ENCODE data around the gene MCM10. TPM values are rescaled to one million over a fixed set of nuclear protein-coding genes. Genes with fewer than 3 reads are reported as not detected.
A peak's percentile ranks its signal among the peaks of the same experiment; 100 is the strongest.

MCM10 gene
- total RNA-seq, 1 experiment from 2014 or later = 14.3 TPM

GRCh38 chr10:13158401-13158800, 3.0 kb upstream of the MCM10 start:
- TF ChIP-seq CTCF (conservative IDR thresholded peaks at IDR 0.05; ENCODE audit: low read depth, low read length) (no peak), EZH2phosphoT487 (IDR thresholded peaks at IDR 0.05; ENCODE audit: borderline replicate concordance, low read length) (no peak), EZH2 (IDR thresholded peaks at IDR 0.05; ENCODE audit: low read length, unreplicated experiment) (no peak)
- no peaks in the 10 kb centered on the region for H4K20me1 ChIP-seq (ENCODE audit: low read length)
- no peak overlapping the region for H3K9ac ChIP-seq (ENCODE audit: low read length)
- ChIA-PET POLR2A (ENCODE audit: unreplicated experiment) (no interaction called here), CTCF (no interaction called here)
- no TSS peak for BruUV-seq (replicated peaks)
- H3F3A ChIP-seq (ENCODE audit: low read length, unreplicated experiment) = no peaks in the 10 kb centered on the region
- intact Hi-C loops (cut with micrococcal nuclease) = no loop called here
- ATAC-seq = no peak
- peaks cover 18% of the 10 kb centered on the region for H3K79me2 ChIP-seq (ENCODE audit: low read length)
- H3K4me3 ChIP-seq (ENCODE audit: low read length) = no peak overlapping the region
- no peaks in the 10 kb centered on the region for H3K4me1 ChIP-seq (ENCODE audit: insufficient read depth, low read length)
- H2AFZ ChIP-seq (ENCODE audit: low read length) = no peak overlapping the region
- H3K27ac ChIP-seq (ENCODE audit: low read length) = no peak overlapping the region
- no peaks in the 10 kb centered on the region for H3K36me3 ChIP-seq (ENCODE audit: low read depth, low read length)
- H3K9me2 ChIP-seq (replicated peaks; ENCODE audit: low read length) = no peaks in the 10 kb centered on the region
- no peaks in the 10 kb centered on the region for H3K9me3 ChIP-seq (ENCODE audit: low read length)
- no peak for DNase-seq
- H3K27me3 ChIP-seq (ENCODE audit: low read length) = no peaks in the 10 kb centered on the region
- H3K4me2 ChIP-seq (ENCODE audit: low read length) = no peak overlapping the region

GRCh38 chr10:13161857-13162271, 506 bp downstream of the MCM10 start:
- peak; percentile 1 for DNase-seq
- CTCF ChIA-PET = interaction anchor here (0.6 kb wide), 3 partner anchors 10 to 529 kb away, joined by 3 read pairs; no protein-coding TSS in a partner anchor
- H3K36me3 ChIP-seq (ENCODE audit: low read depth, low read length) = no peaks in the 10 kb centered on the region
- peak overlapping the region; percentile 89 for H3K4me3 ChIP-seq (ENCODE audit: low read length)
- H3K9me3 ChIP-seq (ENCODE audit: low read length) = no peaks in the 10 kb centered on the region
- peak overlapping the region; percentile 91 for H3K4me2 ChIP-seq (ENCODE audit: low read length)
- no peaks in the 10 kb centered on the region for H4K20me1 ChIP-seq (ENCODE audit: low read length)
- no peaks in the 10 kb centered on the region for H3K4me1 ChIP-seq (ENCODE audit: insufficient read depth, low read length)
- intact Hi-C loops (cut with micrococcal nuclease) = loop anchor here (2.0 kb wide), 2 partner anchors 115 to 141 kb away; no protein-coding TSS in a partner anchor
- peak; percentile 13; the same call in 1 of the 2 replicates for ATAC-seq
- no peaks in the 10 kb centered on the region for H3K27me3 ChIP-seq (ENCODE audit: low read length)
- peak overlapping the region; percentile 89 for H2AFZ ChIP-seq (ENCODE audit: low read length)
- TF ChIP-seq EZH2 (IDR thresholded peaks at IDR 0.05; ENCODE audit: low read length, unreplicated experiment) = no peak
- no peak for TF ChIP-seq CTCF (conservative IDR thresholded peaks at IDR 0.05; ENCODE audit: low read depth, low read length)
- TF ChIP-seq EZH2phosphoT487 (IDR thresholded peaks at IDR 0.05; ENCODE audit: borderline replicate concordance, low read length) = no peak
- peak overlapping the region; percentile 89 for H3K9ac ChIP-seq (ENCODE audit: low read length)
- H3K79me2 ChIP-seq (ENCODE audit: low read length) = peaks cover 30% of the 10 kb centered on the region
- POLR2A ChIA-PET (ENCODE audit: unreplicated experiment) = no interaction called here
- BruUV-seq (replicated peaks) = no TSS peak
- H3F3A ChIP-seq (ENCODE audit: low read length, unreplicated experiment) = no peaks in the 10 kb centered on the region
- H3K9me2 ChIP-seq (replicated peaks; ENCODE audit: low read length) = no peaks in the 10 kb centered on the region
- H3K27ac ChIP-seq (ENCODE audit: low read length) = no peak overlapping the region

- ATAC-seq = no peak
- BruUV-seq (replicated peaks) = no TSS peak
- H3K9ac ChIP-seq (ENCODE audit: low read length) = no peak overlapping the region
These were observed 2.5 kb downstream of the MCM10 start for GRCh38 chr10:13163859-13164258.

More at GRCh38 chr10:13163859-13164258, 2.5 kb downstream of the MCM10 start:
- intact Hi-C loops (cut with micrococcal nuclease) = no loop called here
- no peaks in the 10 kb centered on the region for H3K27me3 ChIP-seq (ENCODE audit: low read length)
- no peak overlapping the region for H3K4me3 ChIP-seq (ENCODE audit: low read length)
- H3K4me1 ChIP-seq (ENCODE audit: insufficient read depth, low read length) = no peaks in the 10 kb centered on the region
- no peaks in the 10 kb centered on the region for H3K9me2 ChIP-seq (replicated peaks; ENCODE audit: low read length)
- H3K4me2 ChIP-seq (ENCODE audit: low read length) = no peak overlapping the region
- no peak for TF ChIP-seq CTCF (conservative IDR thresholded peaks at IDR 0.05; ENCODE audit: low read depth, low read length)
- TF ChIP-seq EZH2phosphoT487 (IDR thresholded peaks at IDR 0.05; ENCODE audit: borderline replicate concordance, low read length) = no peak
- no peak for TF ChIP-seq EZH2 (IDR thresholded peaks at IDR 0.05; ENCODE audit: low read length, unreplicated experiment)
- H3K79me2 ChIP-seq (ENCODE audit: low read length) = peaks cover 30% of the 10 kb centered on the region
- ChIA-PET CTCF (no interaction called here), POLR2A (ENCODE audit: unreplicated experiment) (no interaction called here)
- DNase-seq = no peak
- H2AFZ ChIP-seq (ENCODE audit: low read length) = no peak overlapping the region
- no peaks in the 10 kb centered on the region for H4K20me1 ChIP-seq (ENCODE audit: low read length)
- no peaks in the 10 kb centered on the region for H3K36me3 ChIP-seq (ENCODE audit: low read depth, low read length)
- H3K9me3 ChIP-seq (ENCODE audit: low read length) = no peaks in the 10 kb centered on the region
- H3F3A ChIP-seq (ENCODE audit: low read length, unreplicated experiment) = no peaks in the 10 kb centered on the region
- no peak overlapping the region for H3K27ac ChIP-seq (ENCODE audit: low read length)

Measured in PC-3 (cell line).